H1 (cell line): Measurements from ENCODE around the gene CCDC28A. TPM values are rescaled to one million over a fixed set of nuclear protein-coding genes. Genes with fewer than 3 reads are reported as not detected.
A peak's percentile ranks its signal among the peaks of the same experiment; 100 is the strongest.

Experiments
- CTCF ChIA-PET: fragments of 300-600 bp; sonication (Branson Sonifier 250); formaldehyde crosslinking; loops from one replicate; lab custom pipeline; 2021; ENCODE audit not compliant: partially characterized antibody; lab: Charles Lee
- POLR2A ChIA-PET: fragments of 300-600 bp; sonication (Branson Sonifier 250); formaldehyde crosslinking; loops from one replicate; lab custom pipeline; 2021; ENCODE audit warnings: inconsistent platforms; ENCODE audit not compliant: partially characterized antibody; lab: Charles Lee
- DNase-seq, 2 experiments: peaks; one replicate each; pipeline versions ENCODE4 v3.0.0 to v3.0.0-alpha.2; 2010 to 2022; ENCODE audit warnings: low spot score in 2 of 2, low read depth in 1 of 2, mixed read lengths in 1 of 2
- FAIRE-seq: peaks from 2 replicates; lab custom pipeline; 2011; peaks lifted over from hg19 to GRCh38; lab: Jason Lieb, UNC
- H2AFZ ChIP-seq: 2 replicates; pipeline ENCODE4 v1.8.1; 2012; ENCODE audit warnings: low read length, inconsistent platforms
- H2AK5ac ChIP-seq: 2 replicates; pipeline ENCODE4 v1.6.1; 2013; ENCODE audit warnings: low read depth, low read length
- H2BK120ac ChIP-seq: replicated peaks from 2 replicates; pipeline ENCODE3; 2013; ENCODE audit warnings: low read depth, low read length, inconsistent platforms
- H2BK12ac ChIP-seq: 2 replicates; pipeline ENCODE4 v1.6.1; 2013; ENCODE audit warnings: low read depth, low read length
- H2BK15ac ChIP-seq: 2 replicates; pipeline ENCODE4 v1.6.1; 2013; ENCODE audit warnings: low read length
- H2BK20ac ChIP-seq: 2 replicates; pipeline ENCODE4 v1.6.1; 2013; ENCODE audit warnings: low read length
- H2BK5ac ChIP-seq: 2 replicates; pipeline ENCODE4 v1.6.1; 2013; ENCODE audit warnings: low read depth, low read length
- H3K14ac ChIP-seq: 2 replicates; pipeline ENCODE4 v1.6.1; 2013; ENCODE audit warnings: inconsistent platforms; ENCODE audit not compliant: insufficient read length
- H3K18ac ChIP-seq: 2 replicates; pipeline ENCODE4 v1.6.1; 2013; ENCODE audit warnings: low read length; ENCODE audit errors: extremely low read depth
- H3K23ac ChIP-seq: 2 replicates; pipeline ENCODE4 v1.6.1; 2013; ENCODE audit warnings: inconsistent platforms; ENCODE audit not compliant: insufficient read length
- H3K23me2 ChIP-seq: 2 replicates; pipeline ENCODE4 v1.6.1; 2013; ENCODE audit warnings: low read depth, low read length
- H3K27ac ChIP-seq: 2 replicates; pipeline ENCODE4 v1.6.1; 2011; ENCODE audit warnings: low read depth, low read length, inconsistent platforms
- H3K27me3 ChIP-seq, 4 experiments: replicated peaks in 1 of 4; 1 replicate in 1 of 4; 2 replicates in 3 of 4; pipeline versions ENCODE4 v1.6.1 to v1.8.1; 2011 to 2013; ENCODE audit warnings: low read length in 3 of 4, mild to moderate bottlenecking in 3 of 4, inconsistent platforms in 2 of 4, mixed read lengths in 2 of 4, moderate library complexity in 1 of 4; ENCODE audit not compliant: control insufficient read depth in 3 of 4, insufficient read depth in 3 of 4; ENCODE audit errors: extremely low read depth in 1 of 4
- H3K36me3 ChIP-seq, 4 experiments: 2 replicates each; pipeline versions ENCODE4 v1.6.1 to v1.8.1; 2011 to 2013; ENCODE audit warnings: mild to moderate bottlenecking in 4 of 4, low read length in 3 of 4, moderate library complexity in 2 of 4, control low read depth in 1 of 4, inconsistent platforms in 1 of 4; ENCODE audit not compliant: insufficient read depth in 4 of 4, control insufficient read depth in 2 of 4
- H3K4ac ChIP-seq: replicated peaks from 2 replicates; pipeline ENCODE3; 2013; ENCODE audit warnings: low read length, low read depth, mixed read lengths, inconsistent platforms; ENCODE audit not compliant: insufficient read length
- H3K4me1 ChIP-seq, 4 experiments: replicated peaks in 1 of 4; 1 replicate in 1 of 4; 2 replicates in 3 of 4; pipeline versions ENCODE4 v1.6.1 to v1.8.1; 2011 to 2013; ENCODE audit warnings: low read length in 3 of 4, inconsistent platforms in 2 of 4, mixed read lengths in 1 of 4; ENCODE audit not compliant: insufficient read depth in 4 of 4, control insufficient read depth in 3 of 4
- H3K4me2 ChIP-seq, 2 experiments: 2 replicates each; pipeline versions ENCODE4 v1.6.1 to v1.8.1; 2011 to 2013; ENCODE audit warnings: low read depth in 2 of 2, low read length in 2 of 2, control low read depth in 1 of 2, inconsistent platforms in 1 of 2, mild to moderate bottlenecking in 1 of 2; ENCODE audit not compliant: insufficient read depth in 1 of 2
- H3K4me3 ChIP-seq, 4 experiments: fragments of 200-600, 300-600 bp in 1 of 4; sonication (generic), shearing (Covaris generic), sonication (Bioruptor Twin) in 1 of 4; 2 replicates each; pipeline versions ENCODE4 v1.5.1 to v1.8.1; 2011 to 2016; ENCODE audit warnings: low read length in 4 of 4, low read depth in 3 of 4, control low read depth in 2 of 4, inconsistent platforms in 2 of 4, mild to moderate bottlenecking in 2 of 4, mixed read lengths in 1 of 4, moderate library complexity in 1 of 4; ENCODE audit not compliant: insufficient read depth in 2 of 4; ENCODE audit errors: extremely low read depth in 1 of 4
- H3K56ac ChIP-seq: replicated peaks from 2 replicates; pipeline ENCODE3; 2013; ENCODE audit warnings: low read depth, mild to moderate bottlenecking, mixed read lengths, low read length, inconsistent platforms; ENCODE audit not compliant: insufficient read length
- H3K79me1 ChIP-seq: 2 replicates; pipeline ENCODE4 v1.6.1; 2013; ENCODE audit warnings: low read depth, low read length, control low read depth
- H3K79me2 ChIP-seq, 2 experiments: 2 replicates each; pipeline versions ENCODE4 v1.6.1 to v1.8.1; 2012 to 2013; ENCODE audit warnings: low read length in 2 of 2, mild to moderate bottlenecking in 2 of 2, inconsistent platforms in 1 of 2; ENCODE audit not compliant: insufficient read depth in 2 of 2, control insufficient read depth in 1 of 2
- H3K9ac ChIP-seq, 4 experiments: replicated peaks in 1 of 4; 1 replicate in 1 of 4; 2 replicates in 3 of 4; pipeline versions ENCODE4 v1.6.1 to v1.8.1; 2011 to 2013; ENCODE audit warnings: low read depth in 3 of 4, low read length in 3 of 4, control low read depth in 2 of 4, mild to moderate bottlenecking in 2 of 4, moderate library complexity in 2 of 4, inconsistent platforms in 1 of 4; ENCODE audit errors: extremely low read depth in 1 of 4
- H3K9me3 ChIP-seq, 2 experiments: 2 replicates each; pipeline versions ENCODE4 v1.6.1 to v1.8.1; 2012 to 2013; ENCODE audit warnings: mild to moderate bottlenecking in 2 of 2, moderate library complexity in 2 of 2, control low read depth in 1 of 2, inconsistent platforms in 1 of 2, low read depth in 1 of 2, low read length in 1 of 2, mixed read lengths in 1 of 2; ENCODE audit not compliant: insufficient read depth in 2 of 2
- H4K20me1 ChIP-seq, 2 experiments: replicated peaks in 1 of 2; 2 replicates each; pipeline versions ENCODE3 to v1.8.1; 2011 to 2013; ENCODE audit warnings: inconsistent platforms in 2 of 2, low read length in 2 of 2, mild to moderate bottlenecking in 1 of 2; ENCODE audit not compliant: insufficient read depth in 2 of 2, control insufficient read depth in 1 of 2
- H4K5ac ChIP-seq: 2 replicates; pipeline ENCODE4 v1.6.1; 2013; ENCODE audit warnings: low read length, low read depth, mixed read lengths, inconsistent platforms; ENCODE audit not compliant: insufficient read length
- H4K8ac ChIP-seq: 2 replicates; pipeline ENCODE4 v1.8.0; 2013; ENCODE audit warnings: mild to moderate bottlenecking, moderate library complexity, low read length, inconsistent platforms; ENCODE audit not compliant: insufficient read depth; ENCODE audit errors: extremely low read depth
- H4K91ac ChIP-seq: replicated peaks from 2 replicates; pipeline ENCODE3; 2013; ENCODE audit warnings: low read length, mixed read lengths, inconsistent platforms; ENCODE audit not compliant: insufficient read length
- EGR1 ChIP-seq: IDR thresholded peaks from 2 replicates; pipeline ENCODE4 v1.6.1; 2011; ENCODE audit warnings: low read depth, low read length, borderline replicate concordance
- GABPA ChIP-seq: IDR thresholded peaks from 2 replicates; pipeline ENCODE4 v1.6.1; 2011; ENCODE audit warnings: mild to moderate bottlenecking, low read length, moderate library complexity, borderline replicate concordance; ENCODE audit not compliant: insufficient read depth
- RNF2 ChIP-seq: fragments of 200-900, 300-1000 bp; sonication (generic); IDR thresholded peaks from 2 replicates; pipeline ENCODE4 v1.7.1; 2016; ENCODE audit warnings: borderline replicate concordance, low read depth, mild to moderate bottlenecking, antibody characterized with exemption, low read length; ENCODE audit not compliant: poor library complexity, severe bottlenecking; ENCODE audit errors: missing control alignments
- RXRA ChIP-seq: IDR thresholded peaks from 2 replicates; pipeline ENCODE4 v1.6.1; 2011; ENCODE audit warnings: low read depth, mild to moderate bottlenecking, low read length, moderate library complexity; ENCODE audit not compliant: insufficient read depth
- TAF1 ChIP-seq: IDR thresholded peaks from 2 replicates; pipeline ENCODE4 v1.6.1; 2011; ENCODE audit warnings: mild to moderate bottlenecking, low read depth, low read length
- YY1 ChIP-seq: IDR thresholded peaks from 2 replicates; pipeline ENCODE4 v1.6.1; 2011; ENCODE audit warnings: low read depth, mild to moderate bottlenecking, low read length
- WGBS, 2 experiments: shearing (Covaris generic) in 1 of 2; methylation state at CpG; one replicate each; pipeline versions ENCODE4 v1.1.6 to v1.1.7; 2013 to 2015; ENCODE audit warnings: low lambda C conversion rate in 2 of 2, mixed read lengths in 2 of 2, inconsistent platforms in 1 of 2, low coverage in 1 of 2, missing lambda C conversion rate in 1 of 2; ENCODE audit not compliant: insufficient replicate concordance in 2 of 2, insufficient coverage in 1 of 2, insufficient read length in 1 of 2; ENCODE audit errors: extremely low coverage in 1 of 2, missing lambda C conversion rate in 1 of 2; 5-methylcytosine and 5-hydroxymethylcytosine counted together
- polyA plus RNA-seq, 7 experiments: library from polyadenylated mRNA; depleted of rRNA in 3 of 7; stranded (reverse) in 5 of 7; unstranded in 2 of 7; fragments of >200 nt in 5 of 7; fragments of 200-250 nt in 2 of 7; gene quantifications; 1 replicate in 5 of 7; 2 replicates in 1 of 7; 4 replicates in 1 of 7; pipeline versions ENCODE4 v1.2.1 to v1.2.3, GENCODE V29; 2011 to 2013; ENCODE audit warnings: missing spikeins in 2 of 7, mixed read lengths in 2 of 7
- total RNA-seq: library from RNA; stranded (reverse); fragmentation: NEBNext Ultra II Directional; extraction: Animal tissue kit (Norgen Biotek cat#: 25700); gene quantifications from 2 replicates; pipeline ENCODE4 v1.2.1, GENCODE V29; 2021
- TF ChIP-seq, protein P1 (sequence below): IDR thresholded peaks from 2 replicates; pipeline ENCODE4 v1.6.1; 2011; ENCODE audit warnings: low read length, improper control_type of control experiment

The CCDC28A gene
- total and polyA plus RNA-seq, 2 of the 8 experiments (the other 6 are each of a cell fraction or from before 2014, with no cell fraction given): 9.6 to 12.1 TPM

DNA sequence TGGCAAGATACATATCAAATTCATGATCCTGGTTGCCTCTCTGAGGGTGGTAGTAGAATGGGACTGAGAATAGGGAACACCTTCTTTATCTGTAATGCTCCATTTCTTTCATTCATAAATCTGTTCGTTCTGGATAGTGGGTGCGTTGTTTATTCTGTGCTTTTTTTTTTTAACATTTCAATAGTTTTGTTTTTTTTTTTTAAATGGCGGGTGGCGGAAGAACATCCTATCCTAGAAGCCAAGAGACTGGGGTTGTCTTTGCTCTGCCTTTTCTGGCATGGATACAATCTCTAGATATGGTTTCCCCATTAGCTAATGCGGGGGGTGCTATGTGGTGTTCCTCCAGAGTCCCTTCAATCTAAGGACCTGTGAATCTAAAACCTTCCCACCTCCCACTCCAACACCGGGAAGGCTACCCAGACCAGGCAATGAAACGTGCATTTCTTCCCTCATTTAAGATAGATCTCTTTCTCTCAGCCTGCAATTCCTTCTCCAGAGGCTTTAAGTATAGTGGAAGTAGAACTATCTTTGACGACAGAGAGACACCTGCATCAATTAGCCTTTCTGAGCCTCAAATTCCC lies 883 bp upstream of the CCDC28A start:
- Histone ChIP-seq H2BK20ac (no peak overlapping the region), H3K4me2 (peak overlapping the region; percentile 61 to 85), H3K23ac (no peak overlapping the region), H2AK5ac (no peak overlapping the region), H2BK120ac (no peak overlapping the region), H3K4ac (no peak overlapping the region), H3K36me3 (no peaks in the 10 kb centered on the region), H4K8ac (no peak overlapping the region), H3K9me3 (no peaks in the 10 kb centered on the region), H3K27me3 (no peaks in the 10 kb centered on the region), H4K5ac (no peak overlapping the region), H3K27ac (peak overlapping the region; percentile 78), H3K4me3 (peak overlapping the region; percentile 77 to 96 (median 88)), H3K4me1 (no peaks in the 10 kb centered on the region), H3K9ac (peak overlapping the region; percentile 75 to 88 (median 80)), H3K23me2 (peaks cover 3% of the 10 kb centered on the region; the same call in 1 of the 2 replicates), H2AFZ (peak overlapping the region; percentile 91), H3K18ac (0 out of 2 replicates have a peak overlapping the region, but pooled peaks have one; percentile 0), H3K14ac (no peak overlapping the region), H3K79me1 (no peaks in the 10 kb centered on the region), H3K79me2 (no peaks in the 10 kb centered on the region), H2BK15ac (no peak overlapping the region), H2BK5ac (no peak overlapping the region), H4K20me1 (no peaks in the 10 kb centered on the region), H3K56ac (no peak overlapping the region), H2BK12ac (no peak overlapping the region), H4K91ac (no peak overlapping the region)
- ChIA-PET POLR2A (interaction anchor here (0.6 to 1.7 kb wide), 8 partner anchors 10 to 521 kb away, joined by 3 to 8 read pairs (median 4); no protein-coding TSS in a partner anchor), CTCF (interaction anchor here (0.6 to 1.1 kb wide), 6 partner anchors 14 to 1268 kb away, joined by 3 to 4 read pairs (median 3); no protein-coding TSS in a partner anchor)
- no peak for FAIRE-seq
- DNase-seq: no peak
- WGBS, 2 experiments: 28% methylated on average over 8 of the region's 8 CpGs; no CpG with 5 or more reads in 1 of the 2 experiments
- TF ChIP-seq YY1: no peak
- TF ChIP-seq GABPA: no peak
- no peak for TF ChIP-seq EGR1
- TF ChIP-seq RNF2: no peak
- TF ChIP-seq TAF1: no peak
- TF ChIP-seq RXRA: no peak
- TF ChIP-seq, protein P1, sequence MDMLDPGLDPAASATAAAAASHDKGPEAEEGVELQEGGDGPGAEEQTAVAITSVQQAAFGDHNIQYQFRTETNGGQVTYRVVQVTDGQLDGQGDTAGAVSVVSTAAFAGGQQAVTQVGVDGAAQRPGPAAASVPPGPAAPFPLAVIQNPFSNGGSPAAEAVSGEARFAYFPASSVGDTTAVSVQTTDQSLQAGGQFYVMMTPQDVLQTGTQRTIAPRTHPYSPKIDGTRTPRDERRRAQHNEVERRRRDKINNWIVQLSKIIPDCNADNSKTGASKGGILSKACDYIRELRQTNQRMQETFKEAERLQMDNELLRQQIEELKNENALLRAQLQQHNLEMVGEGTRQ: no peak
